Fibroblast of lung (primary cell): ENCODE results near the gene PPP3R1.
"Not testable (repeated sequence)": the region's sequence is repeated elsewhere in the genome, so short reads cannot be mapped to it uniquely, and the experiment has no call there.

Source experiments
- CTCF ChIP-seq, 2 donors: IDR thresholded peaks in 1 of 2; conservative IDR thresholded peaks in 1 of 2; 1 replicate in 1 of 2; 2 replicates in 1 of 2; pipeline ENCODE4 v1.5.1; 2011 to 2012; ENCODE audit warnings: low read length in 2 of 2, control low read depth in 1 of 2, inconsistent platforms in 1 of 2, low read depth in 1 of 2, mild to moderate bottlenecking in 1 of 2
- EZH2 ChIP-seq: IDR thresholded peaks from 2 replicates; pipeline ENCODE4 v1.5.1; 2012; ENCODE audit warnings: low read length, control low read depth, mild to moderate bottlenecking; ENCODE audit errors: missing control alignments

GRCh38 chr2:68175210-68175609 is 77.1 kb downstream of the PPP3R1 start:
- not testable (repeated sequence) for TF ChIP-seq EZH2; CTCF (conservative IDR thresholded peaks at IDR 0.05 in 1 of 2, IDR thresholded peaks at IDR 0.05 in 1 of 2; ENCODE audit: low read depth in 1 of 2, low read length in 2 of 2)
